HepG2 (cell line): ENCODE measurements around the gene SYNGAP1. TPM values are rescaled to one million over a fixed set of nuclear protein-coding genes. Genes with fewer than 3 reads are reported as not detected.

Experiments used
- ARID2 ChIP-seq: sonication (generic); formaldehyde crosslinking; IDR thresholded peaks from 2 replicates; pipeline ENCODE4 v1.8.1; 2022; ENCODE audit warnings: mild to moderate bottlenecking, missing genetic modification reagents, borderline replicate concordance
- ATF7-NPFF ChIP-seq: sonication (generic); formaldehyde crosslinking; IDR thresholded peaks from 2 replicates; pipeline ENCODE4 v1.8.1; 2023; ENCODE audit warnings: mild to moderate bottlenecking, low read depth, missing genetic modification reagents, moderate library complexity
- EEA1 ChIP-seq: sonication (generic); formaldehyde crosslinking; IDR thresholded peaks from 2 replicates; pipeline ENCODE4 v1.5.1; 2020; ENCODE audit warnings: mild to moderate bottlenecking, missing genetic modification reagents, borderline replicate concordance
- HNRNPL ChIP-seq: fragments of 200-400 bp; formaldehyde crosslinking; IDR thresholded peaks from 2 replicates; pipeline ENCODE4 v1.6.1; 2017; ENCODE audit warnings: mild to moderate bottlenecking, low read depth, low read length
- MED13 ChIP-seq: sonication (generic); formaldehyde crosslinking; IDR thresholded peaks from 2 replicates; pipeline ENCODE4 v1.5.0; 2020; ENCODE audit warnings: missing genetic modification reagents
- MZF1 ChIP-seq: sonication (generic); formaldehyde crosslinking; IDR thresholded peaks from 2 replicates; pipeline ENCODE4 v1.8.1; 2023; ENCODE audit warnings: mild to moderate bottlenecking, missing genetic modification reagents, borderline replicate concordance
- NFE2L2 ChIP-seq: fragments of 150-350 bp; IDR thresholded peaks from 2 replicates; pipeline ENCODE4 v1.6.1; 2014; ENCODE audit warnings: low read length
- PRPF4 ChIP-seq: fragments of 200-400 bp; formaldehyde crosslinking; IDR thresholded peaks from 2 replicates; pipeline ENCODE4 v1.6.1; 2016; ENCODE audit warnings: low read length, low read depth; ENCODE audit not compliant: poor library complexity, severe bottlenecking
- TEAD3 ChIP-seq: optimal IDR thresholded peaks from 2 replicates; pipeline ENCODE3; 2016; ENCODE audit warnings: borderline replicate concordance
- ZBTB38 ChIP-seq: sonication (generic); formaldehyde crosslinking; IDR thresholded peaks from 2 replicates; pipeline ENCODE4 v1.5.1; 2020; ENCODE audit warnings: mild to moderate bottlenecking, missing genetic modification reagents
- ZFP1 ChIP-seq: IDR thresholded peaks from 2 replicates; pipeline ENCODE4 v1.6.1; 2016
- ZFP37 ChIP-seq: sonication (generic); formaldehyde crosslinking; IDR thresholded peaks from 2 replicates; pipeline ENCODE4 v1.4.0; 2020; ENCODE audit warnings: missing genetic modification reagents, borderline replicate concordance
- ZNF3 ChIP-seq: IDR thresholded peaks from 2 replicates; pipeline ENCODE4 v1.7.0; 2017; ENCODE audit warnings: inconsistent platforms
- ZNF33B ChIP-seq: sonication (generic); formaldehyde crosslinking; IDR thresholded peaks from 2 replicates; pipeline ENCODE4 v1.5.1; 2020; ENCODE audit warnings: mild to moderate bottlenecking, missing genetic modification reagents
- ZNF746 ChIP-seq: sonication (generic); formaldehyde crosslinking; IDR thresholded peaks from 2 replicates; pipeline ENCODE4 v1.8.0; 2022; ENCODE audit warnings: mild to moderate bottlenecking, missing genetic modification reagents
- polyA plus RNA-seq, 8 experiments: library from polyadenylated mRNA; depleted of rRNA in 3 of 8; stranded (reverse) in 7 of 8; unstranded in 1 of 8; fragments of >200 nt; fragmentation: Illumina TruSeq in 4 of 8; extraction: Trizol in 4 of 8; gene quantifications; 2 replicates each; pipeline versions ENCODE4 v1.2.1 to v1.2.3, GENCODE V29; 2011 to 2016; ENCODE audit warnings: low read depth in 4 of 8, missing spikeins in 1 of 8, mixed read lengths in 1 of 8; ENCODE audit not compliant: insufficient read depth in 1 of 8
- total RNA-seq, 5 experiments: library from RNA; depleted of rRNA; stranded (reverse); fragments of >200 nt; fragmentation: Illumina TruSeq; extraction: Trizol; gene quantifications; 2 replicates each; pipeline ENCODE4 v1.2.3, GENCODE V29; 2016; ENCODE audit warnings: low read depth in 1 of 5
- TF ChIP-seq, protein P1 (sequence below): sonication (generic); formaldehyde crosslinking; IDR thresholded peaks from 2 replicates; pipeline ENCODE4 v1.5.0; 2020; ENCODE audit warnings: missing genetic modification reagents, mild to moderate bottlenecking, borderline replicate concordance
- TF ChIP-seq, protein P2 (sequence below): sonication (generic); formaldehyde crosslinking; IDR thresholded peaks from 2 replicates; pipeline ENCODE4 v1.8.0; 2022; ENCODE audit warnings: missing genetic modification reagents, mild to moderate bottlenecking, moderate library complexity, borderline replicate concordance
- TF ChIP-seq, protein P3 (sequence below): sonication (generic); formaldehyde crosslinking; IDR thresholded peaks from 2 replicates; pipeline ENCODE4 v1.8.1; 2022; ENCODE audit warnings: mild to moderate bottlenecking, missing genetic modification reagents
- TF ChIP-seq, protein P4 (sequence below): sonication (generic); formaldehyde crosslinking; IDR thresholded peaks from 2 replicates; pipeline ENCODE4 v1.4.0; 2020; ENCODE audit warnings: missing genetic modification reagents, borderline replicate concordance

The SYNGAP1 gene
- total and polyA plus RNA-seq, 2 of the 13 experiments (the other 11 are each of a cell fraction or from before 2014, with no cell fraction given): 0.75 to 1.1 TPM

DNA sequence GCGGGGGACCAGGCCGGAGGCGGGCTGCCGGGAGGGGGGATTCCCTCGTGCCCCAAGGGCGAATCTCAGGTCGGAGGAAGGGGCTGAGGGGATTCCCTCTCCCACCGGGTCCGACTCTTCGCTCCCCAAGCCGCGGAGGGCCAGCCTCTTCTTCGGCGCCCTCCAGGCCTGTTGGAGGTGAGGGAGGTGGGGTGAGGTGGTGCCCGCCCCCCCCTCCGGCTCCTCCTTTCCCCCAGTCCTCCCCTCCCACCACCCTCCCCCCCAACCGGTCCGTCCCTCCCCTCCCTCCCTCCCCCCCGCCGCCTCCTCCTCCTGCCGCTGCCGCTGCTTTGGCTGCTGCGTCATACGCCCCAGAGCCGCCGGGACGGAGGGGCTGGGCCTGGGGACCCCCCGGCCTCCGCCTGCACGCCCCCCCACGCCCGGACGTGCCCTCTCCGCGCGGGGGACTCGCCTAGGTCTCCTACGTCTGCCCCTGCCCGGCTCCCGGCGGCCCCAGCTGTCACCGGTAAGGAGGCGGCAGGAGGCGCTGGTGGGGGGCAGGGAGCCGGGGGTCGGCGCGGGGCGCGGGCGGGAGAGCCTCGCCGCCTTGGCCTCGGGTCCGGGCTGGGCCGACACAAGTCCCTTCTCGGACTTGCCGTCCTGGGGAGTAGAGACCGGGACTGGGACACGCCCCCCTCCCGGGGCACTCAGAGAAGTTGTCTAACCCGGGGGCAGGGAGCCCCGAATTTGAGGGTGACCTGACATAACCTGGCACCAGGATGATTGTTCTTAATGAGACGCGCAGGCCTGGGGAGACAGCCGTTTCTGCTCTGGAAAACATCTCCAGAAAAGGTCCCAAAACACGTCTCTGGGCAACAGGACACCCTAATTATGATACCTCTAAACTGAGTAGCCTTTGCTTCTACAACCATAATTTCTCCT, 8.9 kb upstream of the SYNGAP1 start, which contains the start of gene PHF1 (continued):
- TF ChIP-seq, protein P1, sequence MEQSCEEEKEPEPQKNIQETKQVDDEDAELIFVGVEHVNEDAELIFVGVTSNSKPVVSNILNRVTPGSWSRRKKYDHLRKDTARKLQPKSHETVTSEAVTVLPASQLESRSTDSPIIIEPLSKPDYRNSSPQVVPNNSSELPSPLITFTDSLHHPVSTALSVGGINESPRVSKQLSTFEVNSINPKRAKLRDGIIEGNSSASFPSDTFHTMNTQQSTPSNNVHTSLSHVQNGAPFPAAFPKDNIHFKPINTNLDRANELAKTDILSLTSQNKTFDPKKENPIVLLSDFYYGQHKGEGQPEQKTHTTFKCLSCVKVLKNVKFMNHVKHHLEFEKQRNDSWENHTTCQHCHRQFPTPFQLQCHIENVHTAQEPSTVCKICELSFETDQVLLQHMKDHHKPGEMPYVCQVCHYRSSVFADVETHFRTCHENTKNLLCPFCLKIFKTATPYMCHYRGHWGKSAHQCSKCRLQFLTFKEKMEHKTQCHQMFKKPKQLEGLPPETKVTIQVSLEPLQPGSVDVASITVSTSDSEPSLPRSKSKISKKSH (CRISPR knock-in tag): no peak
- TF ChIP-seq ATF7-NPFF (peak; percentile 62; the same call in 1 of the 2 replicates), ZFP1 (no peak), ZNF746 (CRISPR knock-in tag) (peak; percentile 86), ARID2 (CRISPR knock-in tag) (no peak), EEA1 (CRISPR knock-in tag) (peak; percentile 65; the same call in 1 of the 2 replicates), ZNF33B (CRISPR knock-in tag) (no peak), HNRNPL (no peak), ZNF3 (CRISPR knock-in tag) (no peak), ZFP37 (CRISPR knock-in tag) (no peak), MZF1 (no peak), TEAD3 (CRISPR knock-in tag) (no peak), ZBTB38 (CRISPR knock-in tag) (no peak), MED13 (CRISPR knock-in tag) (no peak), NFE2L2 (no peak), PRPF4 (no peak)
- TF ChIP-seq, protein P2, sequence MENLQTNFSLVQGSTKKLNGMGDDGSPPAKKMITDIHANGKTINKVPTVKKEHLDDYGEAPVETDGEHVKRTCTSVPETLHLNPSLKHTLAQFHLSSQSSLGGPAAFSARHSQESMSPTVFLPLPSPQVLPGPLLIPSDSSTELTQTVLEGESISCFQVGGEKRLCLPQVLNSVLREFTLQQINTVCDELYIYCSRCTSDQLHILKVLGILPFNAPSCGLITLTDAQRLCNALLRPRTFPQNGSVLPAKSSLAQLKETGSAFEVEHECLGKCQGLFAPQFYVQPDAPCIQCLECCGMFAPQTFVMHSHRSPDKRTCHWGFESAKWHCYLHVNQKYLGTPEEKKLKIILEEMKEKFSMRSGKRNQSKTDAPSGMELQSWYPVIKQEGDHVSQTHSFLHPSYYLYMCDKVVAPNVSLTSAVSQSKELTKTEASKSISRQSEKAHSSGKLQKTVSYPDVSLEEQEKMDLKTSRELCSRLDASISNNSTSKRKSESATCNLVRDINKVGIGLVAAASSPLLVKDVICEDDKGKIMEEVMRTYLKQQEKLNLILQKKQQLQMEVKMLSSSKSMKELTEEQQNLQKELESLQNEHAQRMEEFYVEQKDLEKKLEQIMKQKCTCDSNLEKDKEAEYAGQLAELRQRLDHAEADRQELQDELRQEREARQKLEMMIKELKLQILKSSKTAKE: no peak
- TF ChIP-seq, protein P3, sequence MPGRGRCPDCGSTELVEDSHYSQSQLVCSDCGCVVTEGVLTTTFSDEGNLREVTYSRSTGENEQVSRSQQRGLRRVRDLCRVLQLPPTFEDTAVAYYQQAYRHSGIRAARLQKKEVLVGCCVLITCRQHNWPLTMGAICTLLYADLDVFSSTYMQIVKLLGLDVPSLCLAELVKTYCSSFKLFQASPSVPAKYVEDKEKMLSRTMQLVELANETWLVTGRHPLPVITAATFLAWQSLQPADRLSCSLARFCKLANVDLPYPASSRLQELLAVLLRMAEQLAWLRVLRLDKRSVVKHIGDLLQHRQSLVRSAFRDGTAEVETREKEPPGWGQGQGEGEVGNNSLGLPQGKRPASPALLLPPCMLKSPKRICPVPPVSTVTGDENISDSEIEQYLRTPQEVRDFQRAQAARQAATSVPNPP (CRISPR knock-in tag): no peak
- TF ChIP-seq, protein P4, sequence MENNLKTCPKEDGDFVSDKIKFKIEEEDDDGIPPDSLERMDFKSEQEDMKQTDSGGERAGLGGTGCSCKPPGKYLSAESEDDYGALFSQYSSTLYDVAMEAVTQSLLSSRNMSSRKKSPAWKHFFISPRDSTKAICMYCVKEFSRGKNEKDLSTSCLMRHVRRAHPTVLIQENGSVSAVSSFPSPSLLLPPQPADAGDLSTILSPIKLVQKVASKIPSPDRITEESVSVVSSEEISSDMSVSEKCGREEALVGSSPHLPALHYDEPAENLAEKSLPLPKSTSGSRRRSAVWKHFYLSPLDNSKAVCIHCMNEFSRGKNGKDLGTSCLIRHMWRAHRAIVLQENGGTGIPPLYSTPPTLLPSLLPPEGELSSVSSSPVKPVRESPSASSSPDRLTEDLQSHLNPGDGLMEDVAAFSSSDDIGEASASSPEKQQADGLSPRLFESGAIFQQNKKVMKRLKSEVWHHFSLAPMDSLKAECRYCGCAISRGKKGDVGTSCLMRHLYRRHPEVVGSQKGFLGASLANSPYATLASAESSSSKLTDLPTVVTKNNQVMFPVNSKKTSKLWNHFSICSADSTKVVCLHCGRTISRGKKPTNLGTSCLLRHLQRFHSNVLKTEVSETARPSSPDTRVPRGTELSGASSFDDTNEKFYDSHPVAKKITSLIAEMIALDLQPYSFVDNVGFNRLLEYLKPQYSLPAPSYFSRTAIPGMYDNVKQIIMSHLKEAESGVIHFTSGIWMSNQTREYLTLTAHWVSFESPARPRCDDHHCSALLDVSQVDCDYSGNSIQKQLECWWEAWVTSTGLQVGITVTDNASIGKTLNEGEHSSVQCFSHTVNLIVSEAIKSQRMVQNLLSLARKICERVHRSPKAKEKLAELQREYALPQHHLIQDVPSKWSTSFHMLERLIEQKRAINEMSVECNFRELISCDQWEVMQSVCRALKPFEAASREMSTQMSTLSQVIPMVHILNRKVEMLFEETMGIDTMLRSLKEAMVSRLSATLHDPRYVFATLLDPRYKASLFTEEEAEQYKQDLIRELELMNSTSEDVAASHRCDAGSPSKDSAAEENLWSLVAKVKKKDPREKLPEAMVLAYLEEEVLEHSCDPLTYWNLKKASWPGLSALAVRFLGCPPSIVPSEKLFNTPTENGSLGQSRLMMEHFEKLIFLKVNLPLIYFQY (CRISPR knock-in tag): no peak
